Head of caudate nucleus (tissue), 42 donors: ENCODE results near the gene HSPB8.
"Not testable (repeated sequence)": the region's sequence is repeated elsewhere in the genome, so short reads cannot be mapped to it uniquely, and the experiment has no call there.

Experiments used
- DNase-seq, 42 donors: peaks; one replicate each; pipeline versions ENCODE4 v3.0.0 to v3.0.0-alpha.2; 2020 to 2021; ENCODE audit warnings: mixed read lengths in 7 of 42
- intact Hi-C: fragments of 100-400 bp; cut with DNase I; formaldehyde crosslinking; loops from one replicate; pipeline ENCODE4 v1.15.0; 2022

The HSPB8 gene

GRCh38 chr12:119201789-119202543 lies 23.2 kb downstream of the HSPB8 start:
- intact Hi-C loops, result no loop called here
- no peak for DNase-seq

- DNase-seq, result no peak
- intact Hi-C loops, result no loop called here
Measured at GRCh38 chr12:119202544-119202943, 23.8 kb downstream of the HSPB8 start.

GRCh38 chr12:119204131-119204530 lies 25.4 kb downstream of the HSPB8 start:
- DNase-seq, result no peak
- intact Hi-C loops, result no loop called here

GRCh38 chr12:119204671-119205285 lies 26.0 kb downstream of the HSPB8 start:
- DNase-seq, result no peak
- intact Hi-C loops, result no loop called here

GRCh38 chr12:119206348-119207062 lies 27.8 kb downstream of the HSPB8 start:
- peak in 1 of 42 donors; percentile 20 for DNase-seq
- intact Hi-C loops, result no loop called here

- no peak for DNase-seq
- intact Hi-C loops, result no loop called here
Measured at GRCh38 chr12:119207063-119207560, 28.4 kb downstream of the HSPB8 start.

GRCh38 chr12:119208626-119209061 lies 29.9 kb downstream of the HSPB8 start:
- intact Hi-C loops, result no loop called here
- DNase-seq, result peak in 41 of 42 donors; percentile 6 to 85 (median 45)

- no peak for DNase-seq
- intact Hi-C loops, result no loop called here
Measured at GRCh38 chr12:119211884-119212283, 33.2 kb downstream of the HSPB8 start.

GRCh38 chr12:119216084-119216483 lies 37.4 kb downstream of the HSPB8 start:
- intact Hi-C loops, result no loop called here

GRCh38 chr12:119218875-119219274 lies 40.1 kb downstream of the HSPB8 start:
- DNase-seq, intact Hi-C loops: not testable (repeated sequence)

More at GRCh38 chr12:119216084-119216483, 37.4 kb downstream of the HSPB8 start:
- no peak for DNase-seq

GRCh38 chr12:119222222-119222951 lies 43.7 kb downstream of the HSPB8 start:
- no peak for DNase-seq
- intact Hi-C loops, result no loop called here

GRCh38 chr12:119225454-119225853 lies 46.7 kb downstream of the HSPB8 start:
- no peak for DNase-seq
- intact Hi-C loops, result no loop called here

- no peak for DNase-seq
- intact Hi-C loops, result no loop called here
Measured at GRCh38 chr12:119227292-119227691, 48.6 kb downstream of the HSPB8 start.

GRCh38 chr12:119229205-119229604 lies 50.5 kb downstream of the HSPB8 start:
- intact Hi-C loops, result no loop called here
- peak in 1 of 42 donors; percentile 34 for DNase-seq

- DNase-seq, result peak; percentile 10 to 76 (median 49)
- intact Hi-C loops, result no loop called here
Measured at GRCh38 chr12:119229837-119230236, 51.1 kb downstream of the HSPB8 start.

GRCh38 chr12:119230807-119231206 lies 52.1 kb downstream of the HSPB8 start:
- no peak for DNase-seq
- intact Hi-C loops, result no loop called here

- intact Hi-C loops, result no loop called here
- no peak for DNase-seq
Measured at GRCh38 chr12:119231774-119232173, 53.0 kb downstream of the HSPB8 start.

- intact Hi-C loops, result no loop called here
- no peak for DNase-seq
Measured at GRCh38 chr12:119235197-119235751, 56.5 kb downstream of the HSPB8 start.

- intact Hi-C loops, result no loop called here
- DNase-seq, result no peak
Measured at GRCh38 chr12:119236372-119236771, 57.6 kb downstream of the HSPB8 start.
